Liver (tissue), 9 donors: ENCODE results near the gene RPS6KB2. TPM values are rescaled to one million over a fixed set of nuclear protein-coding genes. Genes with fewer than 3 reads are reported as not detected.

Source experiments
- DNase-seq: peaks from one replicate; pipeline ENCODE4 v3.0.0-alpha.2; 2017; ENCODE audit warnings: low spot score
- H3K27ac ChIP-seq, 2 donors: one replicate each; pipeline ENCODE4 v1.7.0; 2013; ENCODE audit warnings: inconsistent platforms in 2 of 2, low read length in 2 of 2, control low read depth in 1 of 2, low read depth in 1 of 2, mild to moderate bottlenecking in 1 of 2
- H3K27me3 ChIP-seq, 4 donors: one replicate each; pipeline versions ENCODE4 v1.6.1 to v1.7.0; 2013; ENCODE audit warnings: low read length in 3 of 4, inconsistent platforms in 1 of 4, mild to moderate bottlenecking in 1 of 4, moderate library complexity in 1 of 4; ENCODE audit not compliant: control insufficient read depth in 4 of 4, insufficient read depth in 4 of 4
- H3K36me3 ChIP-seq, 4 donors: one replicate each; pipeline versions ENCODE4 v1.6.1 to v1.7.0; 2013; ENCODE audit warnings: low read length in 3 of 4, mild to moderate bottlenecking in 3 of 4, low read depth in 1 of 4, moderate library complexity in 1 of 4; ENCODE audit not compliant: control insufficient read depth in 4 of 4, insufficient read depth in 3 of 4
- H3K4me1 ChIP-seq, 4 donors: one replicate each; pipeline versions ENCODE4 v1.6.1 to v1.7.0; 2013; ENCODE audit warnings: low read length in 3 of 4, mild to moderate bottlenecking in 3 of 4, moderate library complexity in 1 of 4; ENCODE audit not compliant: control insufficient read depth in 4 of 4, insufficient read depth in 4 of 4
- H3K4me3 ChIP-seq, 3 donors: one replicate each; pipeline versions ENCODE4 v1.6.1 to v1.7.0; 2013; ENCODE audit warnings: low read length in 3 of 3, control low read depth in 1 of 3, low read depth in 1 of 3, mild to moderate bottlenecking in 1 of 3
- H3K9ac ChIP-seq, 2 donors: one replicate each; pipeline ENCODE4 v1.7.0; 2013; ENCODE audit warnings: low read length in 2 of 2, mild to moderate bottlenecking in 2 of 2, moderate library complexity in 2 of 2, control low read depth in 1 of 2, low read depth in 1 of 2
- H3K9me3 ChIP-seq, 4 donors: one replicate each; pipeline versions ENCODE4 v1.6.1 to v1.7.0; 2013; ENCODE audit warnings: low read length in 3 of 4; ENCODE audit not compliant: control insufficient read depth in 4 of 4
- ATF3 ChIP-seq: IDR thresholded peaks from 2 replicates; pipeline ENCODE4 v1.6.1; 2016; ENCODE audit warnings: antibody characterized with exemption
- CTCF ChIP-seq: fragments of 150-350 bp; IDR thresholded peaks from 2 replicates; pipeline ENCODE4 v1.5.1; 2017; ENCODE audit warnings: improper control_type of control experiment, low read depth, low read length; ENCODE audit not compliant: missing input control
- EGR1 ChIP-seq, 2 donors: IDR thresholded peaks; 2 replicates each; pipeline ENCODE4 v1.6.1; 2016 to 2018; ENCODE audit warnings: antibody characterized with exemption in 2 of 2, low read depth in 2 of 2
- FOXA1 ChIP-seq: IDR thresholded peaks from 2 replicates; pipeline ENCODE4 v1.6.1; 2016; ENCODE audit warnings: antibody characterized with exemption
- FOXA2 ChIP-seq: IDR thresholded peaks from 2 replicates; pipeline ENCODE4 v1.6.1; 2016; ENCODE audit warnings: antibody characterized with exemption
- GABPA ChIP-seq, 2 donors: IDR thresholded peaks in 1 of 2; conservative IDR thresholded peaks in 1 of 2; 2 replicates each; pipeline ENCODE4 v1.6.1; 2016; ENCODE audit warnings: antibody characterized with exemption in 2 of 2, mild to moderate bottlenecking in 1 of 2, moderate library complexity in 1 of 2
- HNF4A ChIP-seq, 2 donors: conservative IDR thresholded peaks; 2 replicates each; pipeline ENCODE4 v1.6.1; 2016; ENCODE audit warnings: antibody characterized with exemption in 2 of 2, mild to moderate bottlenecking in 2 of 2
- HNF4G ChIP-seq: IDR thresholded peaks from 2 replicates; pipeline ENCODE4 v1.6.1; 2016; ENCODE audit warnings: antibody characterized with exemption
- JUND ChIP-seq, 2 donors: IDR thresholded peaks; 2 replicates each; pipeline ENCODE4 v1.6.1; 2016; ENCODE audit warnings: antibody characterized with exemption in 2 of 2
- MAX ChIP-seq: IDR thresholded peaks from 2 replicates; pipeline ENCODE4 v1.6.1; 2016; ENCODE audit warnings: antibody characterized with exemption
- NR2F2 ChIP-seq: IDR thresholded peaks from 2 replicates; pipeline ENCODE4 v1.6.1; 2016; ENCODE audit warnings: antibody characterized with exemption
- RAD21 ChIP-seq, 2 donors: IDR thresholded peaks; 2 replicates each; pipeline ENCODE4 v1.6.1; 2016; ENCODE audit warnings: antibody characterized with exemption in 2 of 2, mild to moderate bottlenecking in 2 of 2
- REST ChIP-seq: IDR thresholded peaks from 2 replicates; pipeline ENCODE4 v1.6.1; 2016; ENCODE audit warnings: antibody characterized with exemption, mild to moderate bottlenecking
- RXRA ChIP-seq, 2 donors: IDR thresholded peaks; 2 replicates each; pipeline ENCODE4 v1.6.1; 2017 to 2018; ENCODE audit warnings: antibody characterized with exemption in 2 of 2, mild to moderate bottlenecking in 1 of 2
- SP1 ChIP-seq: IDR thresholded peaks from 2 replicates; pipeline ENCODE4 v1.6.1; 2018; ENCODE audit warnings: antibody characterized with exemption, mild to moderate bottlenecking
- TAF1 ChIP-seq: conservative IDR thresholded peaks from 2 replicates; pipeline ENCODE4 v1.6.1; 2016; ENCODE audit warnings: antibody characterized with exemption, mild to moderate bottlenecking
- YY1 ChIP-seq: IDR thresholded peaks from 2 replicates; pipeline ENCODE4 v1.6.1; 2016; ENCODE audit warnings: antibody characterized with exemption, mild to moderate bottlenecking
- ZBTB33 ChIP-seq: IDR thresholded peaks from 2 replicates; pipeline ENCODE4 v1.6.1; 2016; ENCODE audit warnings: antibody characterized with exemption
- WGBS: extraction: QIAGEN DNeasy Blood & Tissue Kit; methylation state at CpG from one replicate; pipeline ENCODE4 v1.1.7; 2013; 5-methylcytosine and 5-hydroxymethylcytosine counted together
- polyA plus RNA-seq, 2 donors: library from polyadenylated mRNA; stranded (reverse) in 1 of 2; unstranded in 1 of 2; fragments of 200-250 nt in 1 of 2; fragments of >200 nt in 1 of 2; fragmentation: Nextera tagmentation in 1 of 2; extraction: Ambion mirVana in 1 of 2; gene quantifications; one replicate each; pipeline versions ENCODE4 v1.2.1 to v1.2.3, GENCODE V29; 2013 to 2015
- total RNA-seq, 2 donors: library from RNA; depleted of rRNA; stranded (reverse); fragments of >200 nt; gene quantifications; one replicate each; pipeline ENCODE4 v1.2.3, GENCODE V29; 2014
- donor health status: healthy.
- donor health status: healthy.
- donor health status: healthy.
- donor health status: healthy.
- donor health status: healthy.

The RPS6KB2 gene
- total and polyA plus RNA-seq, 4 donors: 31.5 to 49.6 (median 37.7) TPM

- WGBS: 90% methylated on average over 31 of the region's 31 CpGs
- no peak overlapping the region for H3K9ac ChIP-seq
These were observed 29.4 kb upstream of the RPS6KB2 start for GRCh38 chr11:67398661-67399563.

GRCh38 chr11:67400251-67400941, 27.9 kb upstream of the RPS6KB2 start:
- Histone ChIP-seq H3K4me1 (peaks cover 11 to 29% (median 19%) of the 10 kb centered on the region in 4 donors), H3K27ac (peak overlapping the region in 1 of 2 donors; percentile 89), H3K36me3 (peaks cover 17 to 35% (median 22%) of the 10 kb centered on the region in 4 donors), H3K4me3 (peak overlapping the region; percentile 75 to 95 (median 89)), H3K9me3 (no peaks in the 10 kb centered on the region), H3K9ac (peak overlapping the region in 1 of 2 donors; percentile 86), H3K27me3 (no peaks in the 10 kb centered on the region)
- no peak for DNase-seq
- WGBS: 30% methylated on average over 23 of the region's 23 CpGs
- TF ChIP-seq ATF3: no peak
- no peak for TF ChIP-seq HNF4G
- no peak for TF ChIP-seq HNF4A (conservative IDR thresholded peaks at IDR 0.05)
- TF ChIP-seq FOXA2: no peak
- TF ChIP-seq GABPA (IDR thresholded peaks at IDR 0.05 in 1 of 2, conservative IDR thresholded peaks at IDR 0.05 in 1 of 2): no peak
- no peak for TF ChIP-seq FOXA1
- no peak for TF ChIP-seq MAX
- no peak for TF ChIP-seq RXRA (IDR thresholded peaks at IDR 0.05)
- no peak for TF ChIP-seq JUND (IDR thresholded peaks at IDR 0.05)
- TF ChIP-seq YY1: no peak
- no peak for TF ChIP-seq ZBTB33
- no peak for TF ChIP-seq TAF1
- TF ChIP-seq REST: no peak
- TF ChIP-seq CTCF: no peak
- no peak for TF ChIP-seq RAD21 (IDR thresholded peaks at IDR 0.05)
- TF ChIP-seq NR2F2: no peak
- TF ChIP-seq EGR1 (IDR thresholded peaks at IDR 0.05; ENCODE audit: low read depth in 2 of 2): no peak
- no peak for TF ChIP-seq SP1

More at GRCh38 chr11:67398661-67399563, 29.4 kb upstream of the RPS6KB2 start:
- no peak overlapping the region for H3K27ac ChIP-seq
- peaks cover 11 to 29% (median 19%) of the 10 kb centered on the region in 4 donors for H3K4me1 ChIP-seq
- no peak for DNase-seq
- H3K9me3 ChIP-seq: no peaks in the 10 kb centered on the region
- peaks cover 20 to 36% (median 22%) of the 10 kb centered on the region in 4 donors for H3K36me3 ChIP-seq
- H3K4me3 ChIP-seq: no peak overlapping the region
- no peak for TF ChIP-seq NR2F2
- no peaks in the 10 kb centered on the region for H3K27me3 ChIP-seq
